HG03039 (cell line): Measurements from ENCODE around the gene ANKRD33B.
A peak's percentile ranks its signal among the peaks of the same experiment; 100 is the strongest.
"Not testable (repeated sequence)": the region's sequence is repeated elsewhere in the genome, so short reads cannot be mapped to it uniquely, and the experiment has no call there.

Experiments
- ATAC-seq: cut with Tn5 transposase; IDR thresholded peaks from one replicate; pipeline ENCODE4 v1.9.1; 2021; ENCODE audit warnings: mild to moderate bottlenecking, moderate library complexity; ENCODE audit not compliant: unreplicated experiment

The ANKRD33B gene

GRCh38 chr5:10611290-10611689 is 47.4 kb downstream of the ANKRD33B start:
- ATAC-seq = no peak

- ATAC-seq = no peak
Observed at GRCh38 chr5:10612251-10612650, 48.4 kb downstream of the ANKRD33B start.

- ATAC-seq = no peak
Observed at GRCh38 chr5:10615693-10616092, 51.8 kb downstream of the ANKRD33B start.

GRCh38 chr5:10617103-10617502 is 53.2 kb downstream of the ANKRD33B start:
- ATAC-seq = no peak

- no peak for ATAC-seq
Observed at GRCh38 chr5:10618311-10618710, 54.4 kb downstream of the ANKRD33B start.

- ATAC-seq = no peak
Observed at GRCh38 chr5:10619649-10620048, 55.8 kb downstream of the ANKRD33B start.

- ATAC-seq = no peak
Observed at GRCh38 chr5:10620346-10620745, 56.5 kb downstream of the ANKRD33B start.

- no peak for ATAC-seq
Observed at GRCh38 chr5:10621832-10622231, 58.0 kb downstream of the ANKRD33B start.

GRCh38 chr5:10622810-10623209 is 58.9 kb downstream of the ANKRD33B start:
- ATAC-seq = no peak

- no peak for ATAC-seq
Observed at GRCh38 chr5:10623305-10623910, 59.5 kb downstream of the ANKRD33B start.

GRCh38 chr5:10624206-10624605 is 60.3 kb downstream of the ANKRD33B start:
- no peak for ATAC-seq

- ATAC-seq = no peak
Observed at GRCh38 chr5:10624679-10625078, 60.8 kb downstream of the ANKRD33B start.

GRCh38 chr5:10625700-10626472 is 62.0 kb downstream of the ANKRD33B start:
- no peak for ATAC-seq

- peak; percentile 25 for ATAC-seq
Observed at GRCh38 chr5:10626473-10627013, 62.7 kb downstream of the ANKRD33B start.

GRCh38 chr5:10627160-10627701 is 63.4 kb downstream of the ANKRD33B start:
- no peak for ATAC-seq

- no peak for ATAC-seq
Observed at GRCh38 chr5:10628601-10629000, 64.7 kb downstream of the ANKRD33B start.

- no peak for ATAC-seq
Observed at GRCh38 chr5:10629682-10630081, 65.8 kb downstream of the ANKRD33B start.

- no peak for ATAC-seq
Observed at GRCh38 chr5:10630126-10630525, 66.3 kb downstream of the ANKRD33B start.

- not testable (repeated sequence) for ATAC-seq
Observed at GRCh38 chr5:10630744-10631143, 66.9 kb downstream of the ANKRD33B start.

- peak; percentile 0 for ATAC-seq
Observed at GRCh38 chr5:10631316-10631996, 67.6 kb downstream of the ANKRD33B start.

GRCh38 chr5:10632110-10632761 is 68.4 kb downstream of the ANKRD33B start:
- ATAC-seq = peak; percentile 46
